Esophagus muscularis mucosa (tissue), 4 donors: ENCODE results near the gene PTPRD. TPM values are rescaled to one million over a fixed set of nuclear protein-coding genes. Genes with fewer than 3 reads are reported as not detected.

Experiments used
- DNase-seq: peaks from one replicate; pipeline ENCODE4 v3.0.0-alpha.2; 2017; ENCODE audit errors: extremely low spot score
- H3K27ac ChIP-seq, 4 donors: fragments of 200-600 bp; sonication (generic); replicated peaks in 1 of 4; 1 replicate in 3 of 4; 2 replicates in 1 of 4; pipeline ENCODE4 v1.5.1; 2016 to 2019; ENCODE audit warnings: mild to moderate bottlenecking in 1 of 4
- H3K27me3 ChIP-seq, 4 donors: fragments of 200-600 bp; sonication (generic); one replicate each; pipeline versions ENCODE4 v1.5.1 to v1.6.0; 2016 to 2019
- H3K36me3 ChIP-seq, 4 donors: fragments of 200-600 bp; sonication (generic); one replicate each; pipeline ENCODE4 v1.5.1; 2016 to 2019
- H3K4me1 ChIP-seq, 4 donors: fragments of 200-600 bp; sonication (generic); one replicate each; pipeline ENCODE4 v1.5.1; 2016 to 2019
- H3K4me3 ChIP-seq, 4 donors: fragments of 200-600 bp; sonication (generic); 1 replicate in 2 of 4; 2 replicates in 2 of 4; pipeline ENCODE4 v1.5.1; 2016 to 2019; ENCODE audit warnings: mild to moderate bottlenecking in 4 of 4, moderate library complexity in 1 of 4
- H3K9me3 ChIP-seq, 4 donors: fragments of 200-600 bp; sonication (generic); 1 replicate in 3 of 4; 2 replicates in 1 of 4; pipeline ENCODE4 v1.5.1; 2016 to 2019
- CTCF ChIP-seq, 3 experiments: fragments of 200-600 bp in 2 of 3; fragments of 450-650 bp in 1 of 3; sonication (generic) in 2 of 3; IDR thresholded peaks; one replicate each; pipeline ENCODE4 v1.5.1; 2017 to 2019; ENCODE audit warnings: antibody characterized with exemption in 3 of 3, mild to moderate bottlenecking in 2 of 3, moderate library complexity in 1 of 3
- EP300 ChIP-seq: sonication (generic); formaldehyde crosslinking; IDR thresholded peaks from one replicate; pipeline ENCODE4 v1.6.1; 2017; ENCODE audit warnings: antibody characterized with exemption
- POLR2A ChIP-seq: fragments of 450-650 bp; IDR thresholded peaks from one replicate; pipeline ENCODE4 v1.6.1; 2017; ENCODE audit warnings: antibody characterized with exemption, moderate library complexity, mild to moderate bottlenecking, low read depth
- POLR2AphosphoS5 ChIP-seq, 2 donors: sonication (generic); formaldehyde crosslinking; IDR thresholded peaks; one replicate each; pipeline ENCODE4 v1.6.1; 2017; ENCODE audit warnings: antibody characterized with exemption in 2 of 2
- WGBS: methylation state at CpG from one replicate; pipeline ENCODE4 v1.1.5; 2018; 5-methylcytosine and 5-hydroxymethylcytosine counted together
- intact Hi-C: fragments of 100-400 bp; cut with DNase I; formaldehyde crosslinking; loops from one replicate; pipeline ENCODE4 v1.15.1; 2023
- total RNA-seq, 4 donors: library from RNA; depleted of rRNA; stranded (reverse); fragments of >200 nt; gene quantifications; one replicate each; pipeline versions ENCODE4 v1.1.0 to v1.2.1, GENCODE V29; 2016

The PTPRD gene
- total RNA-seq, 4 donors from 2014 or later, result 4.1 to 6.6 (median 5.0) TPM

GRCh38 chr9:8450810-8451545 is 2161.8 kb downstream of the PTPRD start:
- TF ChIP-seq POLR2AphosphoS5 (IDR thresholded peaks at IDR 0.05), result no peak
- Histone ChIP-seq H3K27me3 (no peaks in the 10 kb centered on the region), H3K4me1 (no peaks in the 10 kb centered on the region), H3K36me3 (no peaks in the 10 kb centered on the region), H3K27ac (no peak overlapping the region), H3K4me3 (no peak overlapping the region), H3K9me3 (no peaks in the 10 kb centered on the region)
- no peak for DNase-seq
- intact Hi-C loops, result no loop called here
- WGBS, result 87% methylated on average over 9 of the region's 9 CpGs

- no peaks in the 10 kb centered on the region for H3K36me3 ChIP-seq
- WGBS, result 93% methylated on average over 7 of the region's 7 CpGs
- no peak for DNase-seq
- intact Hi-C loops, result no loop called here
- H3K4me3 ChIP-seq, result no peak overlapping the region
- no peaks in the 10 kb centered on the region for H3K9me3 ChIP-seq
- no peak overlapping the region for H3K27ac ChIP-seq
- TF ChIP-seq POLR2A (no peak), CTCF (IDR thresholded peaks at IDR 0.05) (no peak), POLR2AphosphoS5 (IDR thresholded peaks at IDR 0.05) (no peak), EP300 (no peak)
- H3K4me1 ChIP-seq, result no peaks in the 10 kb centered on the region
- no peaks in the 10 kb centered on the region for H3K27me3 ChIP-seq
These were observed 2164.6 kb downstream of the PTPRD start for GRCh38 chr9:8448226-8448625.

DNA sequence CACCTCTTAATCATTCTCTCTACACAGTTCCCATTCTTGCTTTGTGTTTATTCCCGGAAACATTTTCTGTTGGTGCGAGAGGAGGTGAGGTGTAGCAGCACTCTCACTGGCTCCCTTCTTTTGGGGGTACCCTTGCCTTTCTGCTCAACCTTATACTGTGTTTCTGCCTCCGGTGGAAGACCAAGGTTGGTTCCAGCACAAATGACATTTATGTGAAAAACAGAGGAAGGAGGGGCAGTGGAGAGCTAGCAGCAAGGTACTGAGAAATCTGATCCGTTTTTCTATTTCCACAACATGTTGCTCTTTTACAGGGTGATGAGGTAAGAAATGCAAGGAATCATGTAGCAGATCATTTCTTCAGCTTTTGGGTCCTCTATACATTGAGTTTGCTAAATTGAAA is 2165.2 kb downstream of the PTPRD start:
- Histone ChIP-seq H3K27ac (no peak overlapping the region), H3K27me3 (no peaks in the 10 kb centered on the region), H3K4me1 (no peaks in the 10 kb centered on the region), H3K9me3 (no peaks in the 10 kb centered on the region), H3K4me3 (no peak overlapping the region), H3K36me3 (no peaks in the 10 kb centered on the region)
- TF ChIP-seq EP300, result no peak
- TF ChIP-seq POLR2AphosphoS5 (IDR thresholded peaks at IDR 0.05), result no peak
- no peak for TF ChIP-seq POLR2A
- no peak for TF ChIP-seq CTCF (IDR thresholded peaks at IDR 0.05)
- DNase-seq, result no peak
- 89% methylated on average over 4 of the region's 4 CpGs for WGBS
- intact Hi-C loops, result no loop called here

- Histone ChIP-seq H3K4me1 (no peaks in the 10 kb centered on the region), H3K36me3 (no peaks in the 10 kb centered on the region), H3K27me3 (no peaks in the 10 kb centered on the region), H3K9me3 (no peaks in the 10 kb centered on the region), H3K27ac (no peak overlapping the region), H3K4me3 (no peak overlapping the region)
- intact Hi-C loops, result no loop called here
- TF ChIP-seq CTCF (IDR thresholded peaks at IDR 0.05) (no peak), POLR2A (no peak), EP300 (no peak)
- no peak for DNase-seq
These were observed 2174.9 kb downstream of the PTPRD start for GRCh38 chr9:8437876-8438275.

DNA sequence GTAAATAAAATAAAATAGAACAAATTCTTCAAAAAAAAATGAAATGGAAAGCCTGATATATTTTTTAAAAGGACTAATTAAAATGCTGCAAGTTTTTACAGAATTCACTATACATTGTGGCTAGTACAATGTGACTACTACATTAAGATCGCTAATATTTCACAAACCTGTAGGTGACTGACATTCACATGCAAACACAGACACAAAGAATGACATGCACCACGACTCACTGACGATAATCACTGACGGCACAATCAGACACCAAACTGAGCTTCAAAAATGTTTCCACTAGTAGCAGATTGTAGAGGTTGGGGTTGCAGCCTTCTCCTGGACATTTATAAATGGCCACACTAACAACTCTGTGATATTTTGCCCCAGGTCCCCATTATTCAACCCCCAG is 2175.5 kb downstream of the PTPRD start:
- Histone ChIP-seq H3K4me3 (no peak overlapping the region), H3K9me3 (no peaks in the 10 kb centered on the region), H3K27ac (no peak overlapping the region), H3K36me3 (no peaks in the 10 kb centered on the region), H3K27me3 (no peaks in the 10 kb centered on the region), H3K4me1 (no peaks in the 10 kb centered on the region)
- no peak for DNase-seq
- TF ChIP-seq CTCF (IDR thresholded peaks at IDR 0.05) (no peak), POLR2AphosphoS5 (IDR thresholded peaks at IDR 0.05) (no peak), POLR2A (no peak), EP300 (no peak)
- 83% methylated on average over 4 of the region's 4 CpGs for WGBS
- intact Hi-C loops, result no loop called here
